Activated CD4-positive, alpha-beta T cell treated with anti-CD3 and anti-CD28 coated beads for 4 hours (primary cell): Measurements from ENCODE around the gene FGF18.

Source experiments
- DNase-seq, 2 donors: peaks; one replicate each; pipeline ENCODE4 v3.0.0-alpha.2; 2020

Gene FGF18

DNA sequence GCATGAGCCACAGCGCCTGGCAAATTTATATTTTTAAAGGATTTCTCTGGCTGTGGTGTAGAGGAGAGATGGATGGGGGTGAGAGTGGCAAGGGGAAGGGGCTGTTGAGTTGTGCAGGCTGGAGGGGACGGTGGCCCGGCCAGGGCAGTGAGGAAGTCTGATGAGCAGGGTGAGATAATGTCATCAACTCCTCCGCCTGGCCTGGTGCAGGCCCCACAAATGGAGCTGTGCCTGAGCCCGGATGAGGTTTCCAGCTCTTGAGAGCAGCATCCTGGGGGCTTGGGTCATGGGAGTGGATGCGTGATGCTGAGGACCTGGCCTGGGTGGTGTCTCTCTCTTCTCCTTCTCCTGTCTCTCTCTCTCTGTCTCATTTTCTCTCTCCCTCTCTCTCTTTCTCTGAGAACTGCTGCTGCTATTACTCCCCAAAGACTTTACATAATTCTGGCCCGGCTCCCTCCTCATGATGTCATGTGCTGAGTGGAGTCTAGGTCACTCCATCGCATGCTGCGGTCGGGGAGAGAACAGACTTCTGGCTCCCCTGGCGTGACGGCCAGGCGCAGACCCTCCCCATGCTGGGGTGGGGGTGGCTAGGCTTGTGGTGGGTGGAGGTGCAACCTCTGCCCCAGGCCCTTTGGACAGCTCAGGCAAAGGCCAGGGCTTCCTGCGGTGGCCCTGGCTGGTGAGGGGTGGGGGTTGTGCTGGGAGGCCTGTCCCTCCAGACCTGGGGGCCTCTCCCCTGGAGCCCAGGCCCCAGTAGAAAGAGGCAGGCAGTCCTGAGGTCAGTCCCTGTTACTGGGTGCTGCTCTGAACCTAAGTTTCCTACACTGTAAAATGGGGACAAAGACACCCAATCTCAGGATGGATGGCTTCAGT is 26.4 kb downstream of the FGF18 start:
- DNase-seq, result no peak

DNA sequence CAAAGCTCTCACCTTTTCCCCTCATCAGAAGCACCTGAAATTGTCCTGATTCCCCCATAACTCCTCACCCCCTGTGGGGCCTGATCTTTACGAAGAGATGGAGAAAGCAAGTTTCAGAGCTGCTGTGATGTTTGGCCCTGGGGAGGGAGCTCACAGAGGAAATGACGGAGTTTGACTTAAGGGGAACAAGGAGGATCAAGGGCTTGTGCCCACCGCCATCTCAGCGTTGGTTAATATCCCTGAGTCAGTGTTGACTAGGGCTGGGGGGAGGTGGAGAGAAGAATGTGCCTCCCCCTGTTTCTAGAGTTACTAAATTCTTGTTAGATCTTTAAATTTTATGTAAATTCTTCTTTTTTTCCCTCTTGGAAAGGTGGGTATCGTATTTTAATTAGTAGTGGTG is 27.8 kb downstream of the FGF18 start:
- no peak for DNase-seq

DNA sequence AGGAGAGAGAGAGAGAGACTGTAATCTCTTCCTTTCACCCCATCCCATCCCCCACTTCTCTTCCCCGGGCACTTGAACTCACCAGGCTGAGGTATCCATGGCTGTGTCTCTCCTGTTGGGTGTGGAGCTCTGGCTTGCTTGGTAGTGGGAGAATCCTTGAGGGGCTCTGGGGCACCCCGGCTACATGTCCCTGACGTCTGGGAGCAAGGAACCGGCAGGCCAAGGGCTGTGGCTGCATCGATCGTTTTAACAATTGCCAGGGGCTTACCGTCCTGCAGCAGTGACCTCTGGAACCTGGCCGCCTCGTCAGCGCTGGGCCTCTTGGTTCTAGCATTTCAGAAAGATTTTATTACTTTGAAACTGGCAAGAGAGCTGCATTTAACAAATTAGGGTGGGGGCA is 30.0 kb downstream of the FGF18 start:
- DNase-seq, result no peak

DNA sequence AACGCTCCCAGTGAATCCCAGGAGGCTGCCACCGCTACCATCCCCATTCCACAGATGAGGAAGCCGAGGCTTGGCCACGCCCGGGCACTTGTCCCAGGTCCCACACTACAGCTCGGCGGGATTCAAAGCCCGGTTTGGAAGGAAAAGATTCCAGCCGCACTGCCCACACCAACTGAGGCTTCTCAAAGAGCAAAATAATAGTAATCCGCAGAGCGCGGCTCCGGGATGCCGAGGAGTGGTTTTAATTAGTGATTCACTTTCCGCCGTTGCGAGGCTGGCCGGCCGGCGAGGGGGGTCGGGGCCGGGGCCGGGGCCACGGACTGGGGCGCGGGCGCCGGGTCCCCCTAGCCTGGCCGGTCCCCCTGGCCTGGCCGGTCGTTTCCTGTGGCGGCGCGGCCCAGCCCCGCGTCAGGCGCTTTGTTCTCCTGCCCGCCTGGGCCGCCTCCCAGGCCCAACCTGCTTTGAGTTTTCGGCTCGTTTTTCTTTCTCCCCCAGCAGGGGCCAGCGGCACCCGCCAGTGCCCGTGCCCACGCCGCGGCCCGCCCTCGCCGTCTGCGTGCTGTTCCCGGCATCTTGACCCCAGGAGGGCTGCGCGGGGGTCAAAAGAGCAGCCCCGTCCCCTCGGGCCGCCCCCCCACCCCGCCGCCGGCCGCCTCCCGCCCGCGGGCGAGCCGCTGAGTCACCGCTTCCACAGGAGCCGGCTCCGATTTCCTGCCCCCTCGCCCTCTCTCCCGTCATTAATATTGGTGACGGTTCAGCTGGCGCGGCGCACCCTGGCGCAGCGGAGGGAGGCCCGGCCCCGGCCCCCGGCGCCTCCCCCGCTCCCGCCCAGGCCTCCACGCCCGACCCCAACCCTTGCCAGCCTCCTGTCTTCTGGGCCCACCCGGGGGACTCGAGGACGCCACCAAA is 31.2 kb downstream of the FGF18 start:
- peak in 1 of 2 donors; percentile 16 for DNase-seq

DNA sequence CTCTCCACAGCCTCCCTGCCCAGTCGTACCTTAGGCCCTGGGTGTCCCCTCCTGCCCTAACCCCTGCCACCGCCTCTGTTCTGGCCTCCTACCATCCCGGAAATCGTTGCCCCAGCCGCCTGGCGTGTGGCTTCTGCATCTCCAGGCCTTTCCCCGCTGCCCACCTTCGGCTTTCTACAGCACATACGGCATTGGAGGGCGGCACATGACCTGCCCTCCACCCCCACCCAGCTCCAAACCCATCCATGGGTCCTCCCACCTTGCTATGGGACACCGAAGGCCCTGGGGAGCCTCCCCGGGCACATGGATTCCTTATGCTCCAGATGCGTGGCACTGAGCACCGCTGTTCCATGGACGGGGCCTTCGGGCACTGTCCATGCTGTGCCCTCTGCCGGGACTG is 32.0 kb downstream of the FGF18 start:
- DNase-seq, result no peak

DNA sequence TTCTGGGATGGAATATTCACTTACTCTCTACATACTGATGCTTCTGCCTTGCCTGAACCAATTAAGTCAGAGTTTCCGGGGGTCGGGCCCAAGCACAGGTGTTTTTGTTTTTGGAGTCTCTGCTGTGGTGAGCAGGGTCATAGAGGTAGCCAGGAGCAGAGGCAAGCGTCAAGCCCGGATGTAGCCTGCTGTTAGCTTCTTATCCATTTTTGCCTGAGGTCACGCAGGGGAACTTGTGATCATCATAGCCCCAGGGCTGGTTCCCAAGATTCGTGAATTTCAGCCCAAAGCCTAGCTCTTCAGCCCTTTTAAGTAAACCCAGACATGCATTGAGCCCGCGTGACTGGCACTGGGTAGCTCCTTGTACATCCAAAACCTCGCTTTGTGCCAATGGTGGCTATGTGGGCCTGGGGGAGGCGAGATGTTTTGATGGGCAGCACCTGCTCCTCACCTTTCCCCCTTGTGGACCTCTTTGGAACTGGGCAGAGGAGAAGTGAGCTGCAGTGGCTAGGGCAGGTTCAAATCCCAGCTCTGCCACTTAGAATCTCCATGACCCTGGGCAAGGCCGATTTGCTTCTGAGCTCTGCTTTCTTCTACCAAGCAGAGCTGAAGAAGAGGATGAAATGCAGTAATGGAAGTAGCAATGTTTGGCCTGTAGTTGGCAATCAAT is 33.7 kb downstream of the FGF18 start:
- no peak for DNase-seq

DNA sequence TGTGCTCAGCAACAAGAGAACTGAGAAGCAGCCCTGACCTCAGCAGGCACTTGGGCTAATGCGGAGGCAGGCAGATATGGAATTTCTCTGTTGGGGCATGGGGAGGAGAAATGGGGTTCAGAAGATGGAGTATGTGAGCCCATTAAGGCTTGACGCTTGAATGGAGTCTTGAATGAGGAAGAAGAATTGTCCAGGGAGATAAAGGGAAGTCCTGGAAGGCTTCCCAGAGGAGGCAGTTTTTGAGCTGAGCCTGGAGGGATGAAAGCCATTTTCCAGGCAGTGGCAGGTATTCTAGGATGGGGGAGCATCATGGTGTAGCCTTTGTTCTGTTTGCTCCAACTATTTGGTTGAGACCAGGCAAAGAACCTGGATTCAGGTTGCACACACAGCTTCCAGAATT is 34.5 kb downstream of the FGF18 start:
- DNase-seq, result no peak

DNA sequence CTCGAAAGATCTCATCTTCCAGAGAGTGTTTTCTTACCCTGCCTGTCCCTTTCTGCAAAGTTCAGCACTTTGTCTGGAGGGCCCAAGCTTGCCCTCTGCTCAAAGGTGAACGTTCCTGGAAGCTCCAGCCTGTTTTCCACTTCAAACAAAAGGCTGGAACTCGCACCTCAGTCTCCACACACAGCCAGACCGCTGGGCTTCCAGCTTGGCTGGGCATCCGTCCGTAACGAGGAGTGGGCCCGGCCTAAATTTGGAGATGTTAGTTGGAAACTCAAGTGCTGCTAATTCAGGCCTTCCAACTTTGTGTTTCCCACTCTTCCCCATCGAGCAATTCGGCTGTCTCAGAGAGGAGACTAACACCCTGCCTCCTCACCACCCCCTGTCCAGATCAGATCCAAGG is 35.1 kb downstream of the FGF18 start:
- no peak for DNase-seq

DNA sequence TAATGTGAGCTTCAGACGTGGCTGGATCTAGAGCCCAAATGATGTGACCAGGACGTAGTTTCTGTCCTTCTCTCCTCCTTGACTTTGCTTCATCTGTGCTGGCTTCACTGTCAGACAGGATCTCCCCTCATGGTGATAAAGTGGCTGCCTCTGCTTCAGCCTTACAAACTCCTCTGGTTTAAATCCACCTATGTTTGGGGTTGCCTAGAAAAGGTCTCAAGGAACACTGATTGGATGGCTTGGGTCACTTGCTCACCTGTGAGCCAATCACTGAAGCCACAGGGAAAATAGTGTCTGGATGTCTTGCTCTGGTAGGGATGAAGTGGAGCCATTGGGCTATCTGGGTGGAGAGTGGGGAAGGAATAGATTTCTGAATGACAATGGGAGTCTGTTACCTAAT is 36.1 kb downstream of the FGF18 start:
- DNase-seq, result no peak

DNA sequence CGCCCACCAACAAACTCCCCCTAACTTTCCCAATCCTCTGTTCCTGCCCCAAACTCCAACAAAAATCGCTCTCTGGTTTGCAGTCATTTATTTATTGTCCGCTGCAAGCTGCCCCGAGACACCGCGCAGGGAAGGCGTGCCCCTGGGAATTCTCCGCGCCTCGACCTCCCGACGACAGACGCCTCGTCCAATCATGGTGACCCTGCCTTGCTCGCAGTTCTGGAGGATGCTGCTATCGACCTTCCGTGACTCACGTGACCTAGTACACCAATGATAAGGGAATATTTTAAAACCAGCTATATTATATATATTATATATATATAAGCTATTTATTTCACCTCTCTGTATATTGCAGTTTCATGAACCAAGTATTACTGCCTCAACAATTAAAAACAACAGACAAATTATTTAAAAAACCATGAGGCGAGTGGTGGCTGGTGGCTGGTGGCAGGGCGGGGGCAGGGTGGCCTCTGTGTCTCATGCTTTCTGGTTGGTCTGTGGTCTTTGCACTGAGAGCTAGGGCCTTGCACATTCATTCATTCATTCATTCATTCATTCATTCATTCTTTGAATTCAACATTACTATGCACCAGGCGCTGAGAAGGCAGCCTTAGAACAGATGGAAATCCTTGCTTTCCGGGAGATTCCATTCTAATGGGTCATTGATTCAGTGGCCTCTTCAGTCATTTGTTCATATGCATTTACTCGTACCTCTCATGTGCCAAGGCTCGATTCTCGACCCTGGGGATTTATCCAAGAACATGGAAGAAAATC is 37.9 kb downstream of the FGF18 start:
- no peak for DNase-seq

DNA sequence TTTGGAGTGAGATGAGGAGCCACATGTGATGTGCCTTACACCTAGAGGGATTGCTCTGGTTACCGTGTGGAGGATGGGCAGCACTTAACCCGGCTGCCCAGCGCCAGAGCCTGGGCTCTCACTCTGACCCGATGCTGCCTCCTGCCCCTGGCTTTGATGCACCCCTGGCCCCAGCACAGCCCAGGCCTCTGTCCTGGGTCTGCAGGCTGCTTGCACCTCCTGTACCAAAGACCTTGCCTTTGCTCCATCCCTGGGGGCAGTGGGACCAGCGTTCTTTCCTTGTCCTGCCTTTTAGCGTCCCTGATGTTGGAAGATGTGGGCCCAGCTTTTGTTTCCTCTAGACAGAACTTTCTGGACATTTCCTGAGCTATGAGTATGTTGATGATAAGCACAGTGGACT is 40.4 kb downstream of the FGF18 start:
- DNase-seq, result no peak

DNA sequence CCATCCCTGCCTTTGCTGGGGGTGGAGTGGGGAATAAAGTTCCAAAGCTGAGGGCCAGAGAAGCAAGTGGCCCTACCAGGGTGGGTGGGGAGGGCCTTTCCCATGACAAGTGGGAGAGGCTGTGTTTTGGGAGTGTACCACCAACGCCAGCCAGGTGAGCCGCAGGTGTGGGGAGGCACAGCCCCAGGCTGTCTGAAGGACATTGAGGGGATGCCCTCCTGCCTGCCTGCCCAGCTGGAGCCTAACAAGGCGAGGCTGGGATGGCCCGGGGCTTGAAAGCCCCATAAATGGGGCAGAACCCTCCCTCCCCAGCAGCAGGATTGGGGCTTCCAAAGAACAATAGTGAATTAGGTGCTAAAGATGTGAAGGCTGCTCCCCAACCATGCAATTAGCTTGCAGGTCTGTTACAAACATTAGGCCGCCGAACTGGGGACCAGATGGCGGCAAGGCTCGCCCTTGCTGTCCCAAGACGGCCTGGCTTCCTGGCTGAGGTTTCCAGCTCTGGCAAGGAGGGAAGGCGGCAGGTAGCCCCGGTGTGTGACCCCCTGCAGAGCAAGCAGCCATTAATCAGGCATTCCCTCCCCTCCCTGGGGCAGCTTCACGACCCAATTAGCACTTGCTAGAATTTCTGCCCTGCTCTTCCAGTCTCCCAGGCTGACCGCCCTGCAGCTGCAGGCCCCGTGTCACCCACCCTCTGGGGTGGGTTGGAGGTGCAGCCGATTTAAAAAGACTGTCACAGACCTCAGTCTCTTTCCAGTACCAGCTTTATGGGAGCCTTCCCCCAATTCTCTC is 42.9 kb downstream of the FGF18 start:
- no peak for DNase-seq

DNA sequence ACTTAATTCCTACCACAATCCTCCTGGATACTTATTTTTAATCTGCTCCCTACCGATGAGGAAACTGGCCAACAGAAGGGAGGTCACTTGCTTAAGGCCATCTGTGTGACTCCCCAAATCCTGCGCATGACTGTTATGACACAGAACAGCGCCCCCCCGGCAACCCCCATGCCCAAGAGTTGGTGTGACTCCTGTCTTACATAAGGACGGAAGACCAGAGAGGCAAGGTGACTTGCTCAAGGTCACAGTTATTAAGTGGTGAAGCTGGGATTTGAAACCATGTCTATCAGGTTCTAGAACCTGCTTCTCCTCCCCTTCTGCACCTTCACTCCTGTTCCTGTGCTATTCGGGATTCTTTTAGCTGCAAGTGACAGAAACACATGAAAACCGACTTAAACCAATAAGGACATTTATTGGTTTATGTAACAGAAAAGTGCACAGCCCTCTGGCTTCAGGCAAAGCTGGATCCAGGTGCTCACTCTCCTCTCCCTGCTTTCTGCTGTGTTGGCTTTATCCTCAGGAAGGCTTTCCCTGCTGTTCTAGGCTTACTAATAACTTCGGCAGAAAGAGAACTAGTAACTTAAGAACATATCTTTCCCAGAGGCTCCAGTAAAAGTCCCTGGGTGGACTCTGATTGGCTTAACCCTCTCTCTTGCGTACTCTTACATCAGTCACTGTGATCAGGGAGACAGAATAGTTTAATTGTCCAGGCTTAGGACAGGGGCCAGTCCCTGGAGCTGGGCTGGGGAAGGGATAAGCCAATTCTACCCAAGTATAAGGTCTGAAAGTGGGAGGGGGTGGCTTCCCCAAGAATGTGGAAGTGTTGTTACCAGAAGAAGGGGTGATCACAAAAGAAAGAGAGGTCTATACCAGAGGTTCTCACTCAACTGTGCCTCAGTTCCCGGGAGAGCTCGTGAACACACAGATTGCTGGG is 43.7 kb downstream of the FGF18 start:
- no peak for DNase-seq

DNA sequence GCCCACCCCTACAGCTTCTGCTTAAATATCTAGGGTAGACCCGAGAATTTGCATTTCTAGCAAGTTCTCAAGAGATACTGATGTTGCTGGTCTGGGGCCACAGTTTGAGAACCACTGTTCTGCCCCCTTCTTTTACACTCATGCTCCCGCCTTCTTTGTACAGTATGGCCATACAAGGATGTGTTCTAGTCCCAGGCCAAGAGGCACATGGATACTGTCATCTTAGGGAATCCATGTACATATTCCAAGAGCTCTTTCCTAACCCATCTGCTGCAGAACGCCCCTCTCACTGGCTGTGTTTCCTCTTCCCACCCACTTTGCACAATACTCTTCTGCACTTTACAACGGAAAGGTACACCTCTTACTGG is 44.4 kb downstream of the FGF18 start:
- no peak for DNase-seq

DNA sequence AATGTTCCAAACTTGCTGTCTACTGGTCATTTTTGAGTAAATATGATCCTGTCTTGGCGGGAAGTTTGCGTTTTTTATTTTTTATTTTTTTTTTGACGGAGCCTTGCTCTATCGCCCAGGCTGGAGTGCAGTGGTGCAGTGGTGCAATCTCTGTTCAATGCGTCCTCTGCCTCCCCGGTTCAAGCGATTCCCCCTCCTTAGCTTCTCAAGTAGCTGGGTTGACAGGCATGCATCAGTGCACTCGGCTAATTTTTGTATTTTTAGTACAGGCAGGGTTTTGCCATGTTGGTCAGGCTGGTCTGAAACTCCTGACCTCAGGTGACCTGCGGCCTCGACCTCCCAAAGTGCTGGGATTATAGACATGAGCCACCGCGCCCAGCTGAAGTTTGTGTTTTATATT is 45.4 kb downstream of the FGF18 start:
- DNase-seq, result no peak

DNA sequence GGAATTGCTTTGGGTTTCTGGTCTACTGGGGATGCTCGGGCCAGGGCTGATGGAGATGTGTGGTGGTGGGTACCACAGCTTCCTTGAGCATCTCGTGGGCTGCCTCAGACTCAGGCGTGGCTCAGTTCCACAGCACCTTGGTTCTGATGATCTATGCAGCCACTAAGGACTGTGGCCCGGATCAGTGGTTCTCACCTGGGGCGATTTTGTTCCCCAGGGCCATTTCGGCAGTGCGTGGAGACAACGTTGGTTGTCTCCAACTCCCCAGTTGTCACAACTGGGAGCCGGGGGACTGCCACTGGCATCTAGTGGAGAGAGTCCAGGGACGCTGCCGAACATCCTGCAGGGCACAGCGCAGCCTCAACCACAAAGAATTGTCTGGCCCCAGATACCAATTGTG is 47.7 kb downstream of the FGF18 start:
- no peak for DNase-seq

DNA sequence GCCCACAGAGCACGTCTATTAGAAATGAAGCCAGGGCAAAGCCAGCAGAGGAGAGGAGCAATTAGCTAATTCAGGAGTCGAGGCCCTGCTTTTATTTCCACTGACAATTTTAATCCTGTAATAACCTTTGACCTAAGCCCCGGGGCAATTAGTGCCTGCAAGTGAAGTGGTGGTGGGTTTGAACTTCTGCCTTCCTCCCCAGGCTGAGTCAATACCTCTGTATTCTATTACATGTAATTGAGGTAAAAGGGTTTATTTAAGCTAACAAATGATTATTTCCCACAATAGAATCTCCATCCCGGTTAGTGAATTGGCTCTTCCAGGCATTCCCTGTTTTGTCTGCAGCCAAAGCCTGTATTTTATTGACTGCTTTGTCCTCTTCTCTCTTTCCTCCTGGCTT is 49.9 kb downstream of the FGF18 start:
- no peak for DNase-seq

DNA sequence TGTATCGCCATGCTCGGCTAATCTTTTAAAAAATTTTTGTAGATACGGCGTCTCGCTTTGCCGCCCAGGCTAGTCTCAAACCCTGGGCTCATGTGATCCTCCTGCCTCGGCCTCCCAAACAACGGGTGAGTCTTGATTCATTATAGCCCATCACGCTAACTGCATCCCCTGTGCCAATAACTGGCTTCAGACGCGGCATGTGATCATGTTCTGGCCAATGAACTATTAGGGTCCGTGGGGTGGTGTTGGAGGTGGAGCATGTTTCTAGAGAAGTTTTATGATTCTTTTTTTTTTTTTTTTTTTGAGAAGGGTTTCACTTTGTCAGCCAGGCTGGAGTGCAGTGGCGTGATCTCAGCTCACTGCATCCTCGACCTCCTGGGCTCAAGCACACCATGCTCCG is 51.0 kb downstream of the FGF18 start:
- DNase-seq, result no peak

DNA sequence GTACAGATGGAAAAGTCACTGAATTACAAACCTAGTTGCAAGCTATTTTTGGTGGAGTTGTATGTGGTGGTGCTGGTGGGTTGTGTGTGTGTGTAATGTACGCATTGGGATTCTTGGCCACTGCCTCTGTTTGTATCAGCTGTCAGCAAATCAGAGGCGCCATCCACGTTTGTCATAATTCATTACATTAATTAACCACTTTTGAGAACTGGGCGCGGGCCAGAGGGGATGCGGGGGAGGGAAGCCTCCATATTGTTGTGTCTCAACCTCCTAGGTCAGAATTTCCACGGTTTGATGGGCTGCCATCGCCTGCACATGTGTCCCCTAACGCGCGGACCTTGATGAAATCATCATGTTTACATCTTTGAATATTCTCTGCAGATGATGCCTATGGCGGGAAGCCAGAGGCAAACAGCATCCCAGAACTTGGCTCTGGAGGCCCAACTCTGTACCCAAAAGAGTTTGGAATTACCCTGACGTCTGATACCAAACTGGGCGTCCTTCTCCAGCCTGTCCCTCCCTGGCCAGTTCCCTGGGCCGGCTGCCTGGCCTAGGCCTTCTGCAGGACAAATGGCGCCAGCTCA is 54.9 kb downstream of the FGF18 start:
- no peak for DNase-seq

DNA sequence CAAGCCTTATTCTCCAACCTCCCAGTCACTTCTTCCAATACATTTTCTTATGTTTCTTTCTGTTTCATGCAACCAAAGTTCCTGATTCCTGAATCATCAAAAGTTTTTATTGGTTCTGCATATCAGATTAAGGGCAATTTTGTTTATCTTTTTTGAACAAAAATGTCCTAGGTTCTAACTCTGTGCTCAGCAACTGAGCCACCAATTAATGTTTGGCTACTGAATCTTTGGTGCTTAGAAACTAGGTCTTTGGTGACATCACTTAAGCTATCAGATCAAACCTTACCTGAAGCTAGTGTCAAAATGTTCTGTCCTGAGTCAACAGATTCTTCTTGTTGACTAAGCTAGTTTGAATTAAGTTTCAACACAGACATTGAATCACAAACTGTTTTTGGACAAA is 56.1 kb downstream of the FGF18 start:
- DNase-seq, result no peak
